PC-3 (cell line): ENCODE measurements around the gene COX6A2. TPM values are rescaled to one million over a fixed set of nuclear protein-coding genes. Genes with fewer than 3 reads are reported as not detected.

Experiments used
- ATAC-seq: fragments of 200-7000 bp; cut with Tn5 transposase; 2 replicates; pipeline ENCODE4 v1.9.1; 2020; ENCODE audit warnings: mild to moderate bottlenecking, moderate library complexity
- BruUV-seq: library from RNA; stranded (reverse); fragments of 400-500 nt; replicated peaks from 2 replicates; lab custom pipeline; 2021; lab: Mats Ljungman, UMichigan
- CTCF ChIA-PET: fragments of 300-600 bp; sonication (Branson Sonifier 250); formaldehyde crosslinking; loops from one replicate; lab custom pipeline; 2022; ENCODE audit warnings: antibody characterized with exemption; lab: Charles Lee
- POLR2A ChIA-PET: fragments of 300-600 bp; sonication (Branson Sonifier 250); formaldehyde crosslinking; loops from one replicate; lab custom pipeline; 2022; ENCODE audit warnings: antibody characterized with exemption; ENCODE audit not compliant: unreplicated experiment; lab: Charles Lee
- DNase-seq: peaks from one replicate; pipeline ENCODE4 v3.0.0-alpha.2; 2015
- H2AFZ ChIP-seq: fragments of 300-600 bp; sonication (generic); 2 replicates; pipeline ENCODE4 v1.6.0; 2016; ENCODE audit warnings: antibody characterized with exemption, low read length
- H3F3A ChIP-seq: fragments of 300-600 bp; sonication (generic); one replicate; pipeline ENCODE4 v1.6.0; 2017; ENCODE audit warnings: antibody characterized with exemption, low read length, control low read depth, mild to moderate bottlenecking; ENCODE audit not compliant: unreplicated experiment
- H3K27ac ChIP-seq: fragments of 300-600 bp; sonication (generic); 2 replicates; pipeline ENCODE4 v1.5.1; 2016; ENCODE audit warnings: mild to moderate bottlenecking, low read length
- H3K27me3 ChIP-seq: fragments of 300-600 bp; sonication (generic); 2 replicates; pipeline ENCODE4 v1.6.1; 2016; ENCODE audit warnings: low read length, mixed read lengths
- H3K36me3 ChIP-seq: fragments of 300-600 bp; sonication (generic); 2 replicates; pipeline ENCODE4 v1.6.1; 2016; ENCODE audit warnings: low read depth, mixed run types, low read length, mixed read lengths
- H3K4me1 ChIP-seq: fragments of 300-600 bp; sonication (generic); 2 replicates; pipeline ENCODE4 v1.5.1; 2016; ENCODE audit warnings: low read length; ENCODE audit not compliant: insufficient read depth
- H3K4me2 ChIP-seq: fragments of 300-600 bp; sonication (generic); 2 replicates; pipeline ENCODE4 v1.6.0; 2016; ENCODE audit warnings: low read length
- H3K4me3 ChIP-seq: fragments of 300-600 bp; sonication (generic); 2 replicates; pipeline ENCODE4 v1.5.1; 2016; ENCODE audit warnings: mild to moderate bottlenecking, low read length, mixed read lengths
- H3K79me2 ChIP-seq: fragments of 300-600 bp; sonication (generic); 2 replicates; pipeline ENCODE4 v1.6.1; 2017; ENCODE audit warnings: low read length, mixed read lengths
- H3K9ac ChIP-seq: fragments of 300-600 bp; sonication (generic); 2 replicates; pipeline ENCODE4 v1.6.0; 2016; ENCODE audit warnings: mild to moderate bottlenecking, low read length
- H3K9me2 ChIP-seq: fragments of 300-600 bp; sonication (generic); replicated peaks from 2 replicates; pipeline ENCODE4 v1.6.1; 2016; ENCODE audit warnings: mixed run types, low read length, mixed read lengths
- H3K9me3 ChIP-seq: fragments of 300-600 bp; sonication (generic); 2 replicates; pipeline ENCODE4 v1.6.1; 2016; ENCODE audit warnings: low read length, mixed read lengths
- H4K20me1 ChIP-seq: fragments of 300-600 bp; sonication (generic); 2 replicates; pipeline ENCODE4 v1.6.1; 2016; ENCODE audit warnings: low read length, mixed read lengths
- CTCF ChIP-seq: fragments of 300-600 bp; sonication (generic); conservative IDR thresholded peaks from 2 replicates; pipeline ENCODE4 v1.5.1; 2017; ENCODE audit warnings: antibody characterized with exemption, low read depth, mild to moderate bottlenecking, low read length
- EZH2 ChIP-seq: fragments of 300-600 bp; sonication (generic); IDR thresholded peaks from one replicate; pipeline ENCODE4 v1.6.1; 2017; ENCODE audit warnings: antibody characterized with exemption, mild to moderate bottlenecking, low read length; ENCODE audit not compliant: unreplicated experiment
- EZH2phosphoT487 ChIP-seq: fragments of 300-600 bp; sonication (generic); IDR thresholded peaks from 2 replicates; pipeline ENCODE4 v1.6.1; 2018; ENCODE audit warnings: mild to moderate bottlenecking, antibody characterized with exemption, low read length, borderline replicate concordance
- intact Hi-C: fragments of 100-400 bp; cut with micrococcal nuclease; formaldehyde crosslinking; loops from 2 replicates; pipeline ENCODE4 v1.9.0; 2023
- total RNA-seq: library from RNA; depleted of rRNA; stranded (reverse); fragments of >200 nt; gene quantifications from 2 replicates; pipeline ENCODE4 v1.2.3, GENCODE V29; 2014

COX6A2 gene
- total RNA-seq, 1 experiment from 2014 or later, result not detected

- CTCF ChIA-PET, result no interaction called here
- no peak for ATAC-seq
These were observed 11.8 kb downstream of the COX6A2 start for GRCh38 chr16:31416371-31416770.

GRCh38 chr16:31414706-31415105, 13.5 kb downstream of the COX6A2 start:
- intact Hi-C loops, result no loop called here
- Histone ChIP-seq H3F3A (no peaks in the 10 kb centered on the region), H4K20me1 (no peaks in the 10 kb centered on the region), H3K4me2 (no peak overlapping the region), H3K4me3 (no peak overlapping the region), H3K27ac (no peak overlapping the region), H3K4me1 (no peaks in the 10 kb centered on the region), H3K79me2 (no peaks in the 10 kb centered on the region), H2AFZ (no peak overlapping the region), H3K9me2 (no peaks in the 10 kb centered on the region), H3K36me3 (no peaks in the 10 kb centered on the region), H3K9ac (no peak overlapping the region), H3K9me3 (no peaks in the 10 kb centered on the region), H3K27me3 (no peaks in the 10 kb centered on the region; the same call in 1 of the 2 replicates)
- DNase-seq (no peak), ATAC-seq (no peak)
- ChIA-PET POLR2A (no interaction called here), CTCF (no interaction called here)
- BruUV-seq, result no TSS peak
- TF ChIP-seq EZH2 (no peak), EZH2phosphoT487 (no peak), CTCF (no peak)

More at GRCh38 chr16:31416371-31416770, 11.8 kb downstream of the COX6A2 start:
- POLR2A ChIA-PET, result no interaction called here
- H3K9me3 ChIP-seq, result no peaks in the 10 kb centered on the region
- no peak overlapping the region for H3K27ac ChIP-seq
- no peak overlapping the region for H3K9ac ChIP-seq
- TF ChIP-seq EZH2 (no peak), EZH2phosphoT487 (no peak), CTCF (no peak)
- no peak for DNase-seq
- H3K9me2 ChIP-seq, result no peaks in the 10 kb centered on the region
- H2AFZ ChIP-seq, result no peak overlapping the region
- intact Hi-C loops, result no loop called here
- no peaks in the 10 kb centered on the region for H3F3A ChIP-seq
- no peaks in the 10 kb centered on the region for H3K36me3 ChIP-seq
- H3K4me1 ChIP-seq, result no peaks in the 10 kb centered on the region
- H3K4me3 ChIP-seq, result no peak overlapping the region
- BruUV-seq, result no TSS peak
- no peaks in the 10 kb centered on the region; the same call in 1 of the 2 replicates for H3K27me3 ChIP-seq
- H3K79me2 ChIP-seq, result no peaks in the 10 kb centered on the region
- no peaks in the 10 kb centered on the region for H4K20me1 ChIP-seq
- H3K4me2 ChIP-seq, result no peak overlapping the region

DNA sequence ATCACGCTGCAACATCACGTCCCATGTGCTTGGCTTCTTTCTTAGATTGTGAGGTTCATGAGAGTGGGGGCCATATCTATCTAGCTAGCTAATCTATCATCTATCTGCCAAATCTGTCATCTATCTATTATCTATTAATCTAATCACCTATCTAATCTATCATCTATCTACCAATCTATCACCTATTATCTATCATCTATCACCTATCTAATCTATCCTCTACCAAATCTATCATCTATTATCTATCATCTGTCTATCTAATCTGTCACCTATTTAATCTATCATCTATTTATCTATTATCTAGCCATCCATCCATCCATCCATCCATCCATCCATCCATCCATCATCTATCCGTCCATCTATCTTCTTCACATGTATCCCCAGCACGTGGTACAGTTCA, 14.2 kb downstream of the COX6A2 start:
- intact Hi-C loops, result no loop called here

More for the DNA sequence above, 14.2 kb downstream of the COX6A2 start:
- Histone ChIP-seq H3K9me2 (no peaks in the 10 kb centered on the region), H3K4me3 (no peak overlapping the region), H3K9me3 (no peaks in the 10 kb centered on the region), H3K27ac (no peak overlapping the region), H3K79me2 (no peaks in the 10 kb centered on the region), H3F3A (no peaks in the 10 kb centered on the region), H4K20me1 (no peaks in the 10 kb centered on the region), H3K4me1 (no peaks in the 10 kb centered on the region), H3K4me2 (no peak overlapping the region), H3K27me3 (no peaks in the 10 kb centered on the region; the same call in 1 of the 2 replicates), H3K9ac (no peak overlapping the region), H2AFZ (no peak overlapping the region), H3K36me3 (no peaks in the 10 kb centered on the region)
- CTCF ChIA-PET, result no interaction called here
- no peak for DNase-seq
- no peak for ATAC-seq
- POLR2A ChIA-PET, result no interaction called here
- no TSS peak for BruUV-seq
- TF ChIP-seq EZH2phosphoT487, result no peak
- no peak for TF ChIP-seq CTCF
- TF ChIP-seq EZH2, result no peak
